ENCODE results near the gene TMEM82. TPM values are rescaled to one million over a fixed set of nuclear protein-coding genes. Genes with fewer than 3 reads are reported as not detected.

The TMEM82 gene
- total RNA-seq, 6 donors from 2014 or later = not detected

- WGBS, 2 donors = 90 to 95% methylated on average over 3 to 8 of the region's 8 CpGs
- peaks cover 0 to 8% (median 4%) of the 10 kb centered on the region in 4 donors for H3K4me1 ChIP-seq
- no peak for DNase-seq
- no peak for ATAC-seq (ENCODE audit: low FRiP score in 2 of 2)
- no peak overlapping the region for H3K27ac ChIP-seq
- H3K27me3 ChIP-seq = no peaks in the 10 kb centered on the region
- H3K4me3 ChIP-seq = no peak overlapping the region
- peaks cover 0 to 15% (median under 1%) of the 10 kb centered on the region in 4 donors for H3K36me3 ChIP-seq
- no peaks in the 10 kb centered on the region for H3K9me3 ChIP-seq
- TF ChIP-seq POLR2AphosphoS5 (IDR thresholded peaks at IDR 0.05) = no peak
- TF ChIP-seq POLR2A (IDR thresholded peaks at IDR 0.05) = no peak
- no peak for TF ChIP-seq EP300 (IDR thresholded peaks at IDR 0.05)
- no peak for TF ChIP-seq CTCF (IDR thresholded peaks at IDR 0.05)
Observed at GRCh38 chr1:15785683-15786082, 43.4 kb downstream of the TMEM82 start.

DNA sequence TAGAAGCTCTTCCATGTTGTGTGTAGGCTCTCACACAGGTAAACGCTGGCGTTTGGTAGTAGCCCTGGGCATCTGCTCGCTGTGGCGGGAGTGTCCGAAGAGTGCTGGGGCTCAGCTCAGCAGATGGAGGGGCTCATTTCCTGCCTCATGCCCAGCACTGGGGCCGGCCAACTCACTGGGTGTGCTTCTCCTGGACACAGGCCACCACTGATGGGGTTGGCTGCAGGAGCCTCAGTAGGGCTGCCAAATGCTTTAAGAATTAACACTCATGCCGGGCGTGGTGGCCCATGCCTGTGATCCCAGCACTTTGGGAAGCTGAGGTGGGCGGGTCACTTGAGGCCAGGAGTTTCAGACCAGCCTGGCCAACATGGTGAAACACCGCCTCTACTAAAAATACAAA lies 44.3 kb downstream of the TMEM82 start:
- WGBS, 2 donors = 62 to 72% methylated on average over 6 to 10 of the region's 10 CpGs
- no peak overlapping the region for H3K4me3 ChIP-seq

DNA sequence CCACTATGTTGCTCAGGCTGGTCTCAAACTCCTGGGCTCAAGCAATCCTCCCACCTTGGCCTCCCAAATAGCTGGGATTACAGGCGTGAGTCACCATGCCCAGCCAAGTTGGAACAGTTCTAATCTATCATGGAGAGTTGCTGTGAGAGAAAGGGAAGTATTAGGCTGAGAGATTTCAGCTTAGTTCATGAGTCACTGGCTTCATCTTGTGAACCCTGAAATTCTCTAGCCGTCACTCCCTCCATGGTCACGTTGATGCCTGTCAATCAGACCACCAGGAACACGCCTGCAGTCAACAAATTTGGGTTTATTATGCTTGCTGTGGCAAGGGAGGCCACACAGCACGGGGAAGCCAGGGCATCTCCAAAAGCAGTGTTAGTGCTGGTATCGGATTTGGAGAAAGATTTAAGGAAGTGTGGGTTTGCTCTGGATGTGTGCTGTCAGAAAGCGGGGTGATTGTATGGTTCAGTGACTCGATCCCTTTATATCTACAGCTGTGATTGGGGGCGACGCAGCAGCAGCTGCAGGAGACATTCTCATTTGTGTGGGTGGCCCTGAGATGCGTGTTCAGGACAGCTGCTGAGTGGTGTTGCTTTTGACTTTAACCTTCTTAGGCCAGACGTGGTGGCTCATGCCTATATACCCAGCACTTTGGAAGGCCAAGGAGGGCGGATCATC lies 46.5 kb downstream of the TMEM82 start:
- Histone ChIP-seq H3K27me3 (no peaks in the 10 kb centered on the region), H3K4me3 (no peak overlapping the region), H3K4me1 (peaks cover 3 to 13% (median 8%) of the 10 kb centered on the region in 4 donors), H3K27ac (peak overlapping the region in 1 of 4 donors; percentile 7), H3K9me3 (no peaks in the 10 kb centered on the region), H3K36me3 (peaks cover 0 to 7% (median 0%) of the 10 kb centered on the region in 4 donors)
- TF ChIP-seq EP300 (IDR thresholded peaks at IDR 0.05) (no peak), POLR2A (IDR thresholded peaks at IDR 0.05) (peak in 1 of 4 donors; percentile 22), CTCF (IDR thresholded peaks at IDR 0.05) (no peak)
- DNase-seq (peak in 1 of 2 donors; percentile 38), ATAC-seq (ENCODE audit: low FRiP score in 2 of 2) (peak in 1 of 2 donors; percentile 35)
- 72 to 80% methylated on average over 13 of the region's 13 CpGs for WGBS, 2 donors

More for the DNA sequence above, 44.3 kb downstream of the TMEM82 start:
- Histone ChIP-seq H3K9me3 (no peaks in the 10 kb centered on the region), H3K4me1 (peaks cover 0 to 8% (median 4%) of the 10 kb centered on the region in 4 donors), H3K27ac (no peak overlapping the region), H3K27me3 (no peaks in the 10 kb centered on the region), H3K36me3 (peaks cover 0 to 15% (median 0%) of the 10 kb centered on the region in 4 donors)
- DNase-seq = peak in 1 of 2 donors; percentile 31
- TF ChIP-seq EP300 (IDR thresholded peaks at IDR 0.05) = no peak
- no peak for TF ChIP-seq CTCF (IDR thresholded peaks at IDR 0.05)
- TF ChIP-seq POLR2AphosphoS5 (IDR thresholded peaks at IDR 0.05) = no peak
- ATAC-seq (ENCODE audit: low FRiP score in 2 of 2) = peak in 1 of 2 donors; percentile 73

DNA sequence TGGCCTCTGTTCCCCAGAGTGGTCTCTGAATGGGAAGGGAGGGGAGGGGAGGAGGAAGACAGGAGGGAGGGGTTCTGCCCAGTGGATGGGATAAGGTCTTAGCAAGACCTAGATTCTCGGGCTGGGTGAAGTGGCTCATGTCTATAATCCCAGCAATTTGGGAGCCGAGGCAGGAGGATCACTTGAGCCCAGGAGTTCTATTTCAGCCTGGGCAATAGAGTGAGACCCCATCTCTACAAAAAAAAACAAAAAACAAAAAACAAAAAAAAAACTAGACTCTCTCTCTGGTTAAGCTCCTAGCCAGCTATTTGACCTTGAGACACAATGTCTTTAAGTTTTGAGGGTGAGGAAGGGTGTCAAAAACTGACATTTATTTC lies 53.8 kb downstream of the TMEM82 start:
- Histone ChIP-seq H3K4me3 (no peak overlapping the region), H3K27me3 (no peaks in the 10 kb centered on the region), H3K36me3 (no peaks in the 10 kb centered on the region), H3K27ac (peak overlapping the region in 1 of 4 donors; percentile 47), H3K9me3 (no peaks in the 10 kb centered on the region), H3K4me1 (peaks cover 30 to 42% (median 33%) of the 10 kb centered on the region in 4 donors)
- DNase-seq (no peak), ATAC-seq (ENCODE audit: low FRiP score in 2 of 2) (no peak)
- TF ChIP-seq POLR2AphosphoS5 (IDR thresholded peaks at IDR 0.05) (no peak), POLR2A (IDR thresholded peaks at IDR 0.05) (no peak), EP300 (IDR thresholded peaks at IDR 0.05) (no peak), CTCF (IDR thresholded peaks at IDR 0.05) (no peak)
- 97 to 100% methylated on average over 2 of the region's 2 CpGs for WGBS, 2 donors

Other genes starting within 250 kb of the TMEM82 start
- gene CASP9, start 218.3 kb upstream of the TMEM82 start, total RNA-seq = 10 to 100 TPM; 11.9 to 40.9 (median 15.0) TPM
- gene DNAJC16, start 215.7 kb upstream of the TMEM82 start, total RNA-seq = 10 to 100 TPM; 12.7 to 23.0 (median 17.1) TPM
- gene AGMAT, start 157.4 kb upstream of the TMEM82 start, total RNA-seq = under 1 TPM in 2 of 6 donors, not detected in 4; 0.13 to 0.29 TPM
- gene DDI2, start 125.0 kb upstream of the TMEM82 start, total RNA-seq = 100 to 1,000 TPM in 1 of 6 donors, 10 to 100 TPM in 5; 31.4 to 161 (median 46.1) TPM
- 100 to 1,000 TPM in 1 of 6 donors, 10 to 100 TPM in 5; 50.3 to 120 (median 83.3) TPM for gene PLEKHM2, start 58.2 kb upstream of the TMEM82 start, total RNA-seq
- 10 to 100 TPM in 1 of 6 donors, 1 to 10 TPM in 5; 1.5 to 12.1 (median 4.3) TPM for gene SLC25A34, start 6.2 kb upstream of the TMEM82 start, total RNA-seq
- 10 to 100 TPM; 11.2 to 51.3 (median 35.1) TPM for gene FBLIM1, start 16.3 kb downstream of the TMEM82 start, total RNA-seq
- 1 to 10 TPM in 5 of 6 donors, under 1 TPM in 1; 0.57 to 2.1 (median 1.1) TPM for gene UQCRHL, start 65.2 kb downstream of the TMEM82 start, total RNA-seq
- 10 to 100 TPM; 41.5 to 73.3 (median 51.3) TPM for gene SPEN, start 105.2 kb downstream of the TMEM82 start, total RNA-seq
- 10 to 100 TPM; 34.1 to 94.2 (median 42.9) TPM for gene ZBTB17, start 233.6 kb downstream of the TMEM82 start, total RNA-seq